PFSK-1 (cell line): ENCODE results near the gene ITGAL.

Experiments used
- FOXP2 ChIP-seq: optimal IDR thresholded peaks from 2 replicates; pipeline ENCODE3; 2011; ENCODE audit warnings: borderline replicate concordance, control low read depth, inconsistent platforms; ENCODE audit not compliant: insufficient read depth; ENCODE audit errors: extremely low read length, extremely low read depth
- POLR2AphosphoS5 ChIP-seq: IDR thresholded peaks from 2 replicates; pipeline ENCODE4 v1.6.1; 2012; ENCODE audit warnings: low read depth, mild to moderate bottlenecking, control low read depth, low read length, moderate library complexity
- REST ChIP-seq, 2 experiments: IDR thresholded peaks; 2 replicates each; pipeline versions ENCODE4 v1.6.1 to v1.8.0; 2011 to 2012; ENCODE audit warnings: low read depth in 2 of 2, low read length in 2 of 2, control low read depth in 1 of 2, inconsistent platforms in 1 of 2, mild to moderate bottlenecking in 1 of 2, moderate library complexity in 1 of 2; ENCODE audit not compliant: insufficient read depth in 1 of 2
- SIN3A ChIP-seq: IDR thresholded peaks from 2 replicates; pipeline ENCODE4 v1.6.1; 2012; ENCODE audit warnings: mild to moderate bottlenecking, low read length, moderate library complexity, borderline replicate concordance; ENCODE audit not compliant: insufficient read depth
- TAF1 ChIP-seq: IDR thresholded peaks from 2 replicates; pipeline ENCODE4 v1.6.1; 2012; ENCODE audit warnings: low read length, control low read depth, borderline replicate concordance; ENCODE audit not compliant: insufficient read depth

Gene ITGAL

DNA sequence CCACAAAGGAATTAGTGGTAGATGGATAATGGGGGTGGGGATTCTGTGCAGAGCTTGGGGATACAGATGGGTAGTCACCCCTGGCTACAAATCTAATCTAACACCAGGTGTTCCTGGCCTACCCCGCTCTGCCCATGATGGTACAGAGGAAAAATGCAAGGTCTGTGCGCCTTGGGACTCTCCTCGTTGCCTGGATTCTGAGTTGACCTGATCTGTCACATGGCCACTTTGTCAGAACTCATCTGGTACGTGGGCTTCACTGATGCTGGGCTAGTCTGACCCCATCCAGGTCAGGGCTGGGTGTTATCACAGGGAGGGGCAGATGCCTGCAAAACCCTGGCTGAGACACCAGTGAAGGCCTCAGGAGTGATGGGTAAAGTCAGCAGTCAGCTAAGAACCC, 80.4 kb downstream of the ITGAL start:
- TF ChIP-seq FOXP2: no peak
- TF ChIP-seq REST (IDR thresholded peaks at IDR 0.05; ENCODE audit: insufficient read depth in 1 of 2, low read depth in 2 of 2, low read length in 2 of 2): no peak
- no peak for TF ChIP-seq TAF1
- TF ChIP-seq POLR2AphosphoS5: no peak
- no peak for TF ChIP-seq SIN3A

DNA sequence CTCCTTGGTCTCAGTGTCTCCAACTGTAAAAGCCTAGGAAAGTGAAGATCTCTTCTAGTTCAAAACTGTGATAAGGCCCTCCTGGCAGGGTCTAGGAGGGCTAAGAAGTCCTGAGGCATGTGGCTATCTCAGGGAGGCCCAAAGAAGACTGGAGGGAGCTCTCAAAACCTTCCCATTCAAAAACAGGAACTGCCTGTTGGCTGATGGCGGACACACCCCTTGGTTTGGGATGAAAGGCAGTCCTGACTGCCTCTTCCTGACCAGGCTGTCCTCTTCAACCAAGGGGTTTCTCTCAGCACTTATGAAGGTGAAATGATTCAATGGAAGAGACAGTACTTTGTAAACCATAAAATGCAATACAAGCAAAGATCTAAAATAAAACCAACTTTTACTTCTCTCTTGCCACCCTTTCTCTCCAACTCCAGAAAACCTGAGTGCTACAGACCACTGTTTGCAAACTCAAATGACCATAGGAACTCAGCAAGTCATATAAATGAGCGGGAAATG, 80.9 kb downstream of the ITGAL start:
- TF ChIP-seq FOXP2 (no peak), REST (IDR thresholded peaks at IDR 0.05; ENCODE audit: insufficient read depth in 1 of 2, low read depth in 2 of 2, low read length in 2 of 2) (no peak), TAF1 (no peak), SIN3A (no peak), POLR2AphosphoS5 (no peak)

GRCh38 chr16:30554557-30555314, 82.2 kb downstream of the ITGAL start:
- TF ChIP-seq REST (IDR thresholded peaks at IDR 0.05; ENCODE audit: insufficient read depth in 1 of 2, low read depth in 2 of 2, low read length in 2 of 2) (no peak), TAF1 (no peak), POLR2AphosphoS5 (no peak), SIN3A (no peak)

DNA sequence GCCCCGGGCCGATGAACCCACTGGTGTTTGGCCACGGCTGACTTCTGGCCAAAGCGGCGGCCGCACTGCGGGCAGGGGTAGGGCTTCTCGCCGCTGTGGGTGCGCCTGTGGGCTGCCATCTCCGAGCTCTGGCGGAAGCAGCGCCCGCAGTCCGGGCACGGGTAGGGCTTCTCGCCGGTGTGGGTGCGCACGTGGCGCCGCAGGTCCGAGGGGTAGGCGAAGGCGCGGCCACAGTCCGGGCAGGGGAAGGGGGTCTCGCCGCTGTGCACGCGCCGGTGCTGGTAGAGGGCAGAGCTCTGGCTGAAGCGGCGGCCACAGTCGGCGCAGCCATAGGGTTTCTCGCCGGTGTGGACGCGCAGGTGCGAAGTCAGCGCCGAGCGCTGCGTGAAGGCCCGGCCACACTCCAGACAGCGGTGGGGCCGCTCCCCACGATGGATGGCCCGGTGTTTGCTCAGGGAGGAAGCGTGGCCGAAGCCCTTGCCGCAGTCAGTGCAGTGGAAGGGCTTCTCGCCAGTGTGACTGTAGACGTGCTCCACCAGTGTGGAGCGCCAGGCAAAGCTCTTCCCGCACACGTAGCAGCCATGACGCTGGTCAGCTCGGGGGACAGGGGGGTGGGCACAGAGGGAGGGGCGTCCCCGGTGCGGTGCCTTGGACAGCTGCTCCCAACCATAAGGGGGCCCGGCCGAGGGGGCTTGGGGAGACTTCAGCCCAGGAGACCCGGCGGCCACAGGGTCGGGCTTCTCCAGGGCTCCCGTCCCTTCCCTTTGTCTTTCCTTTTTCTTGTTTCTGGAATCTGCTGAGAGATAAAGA, 83.0 kb downstream of the ITGAL start:
- TF ChIP-seq FOXP2 (no peak), POLR2AphosphoS5 (no peak), REST (IDR thresholded peaks at IDR 0.05; ENCODE audit: insufficient read depth in 1 of 2, low read depth in 2 of 2, low read length in 2 of 2) (no peak), SIN3A (no peak), TAF1 (no peak)
